GM19238 (cell line): ENCODE data around the gene MIOX.

Source experiments
- DNase-seq: peaks from one replicate; pipeline ENCODE4 v3.0.0; 2011; ENCODE audit warnings: low spot score; ENCODE audit not compliant: insufficient read length

The MIOX gene

DNA sequence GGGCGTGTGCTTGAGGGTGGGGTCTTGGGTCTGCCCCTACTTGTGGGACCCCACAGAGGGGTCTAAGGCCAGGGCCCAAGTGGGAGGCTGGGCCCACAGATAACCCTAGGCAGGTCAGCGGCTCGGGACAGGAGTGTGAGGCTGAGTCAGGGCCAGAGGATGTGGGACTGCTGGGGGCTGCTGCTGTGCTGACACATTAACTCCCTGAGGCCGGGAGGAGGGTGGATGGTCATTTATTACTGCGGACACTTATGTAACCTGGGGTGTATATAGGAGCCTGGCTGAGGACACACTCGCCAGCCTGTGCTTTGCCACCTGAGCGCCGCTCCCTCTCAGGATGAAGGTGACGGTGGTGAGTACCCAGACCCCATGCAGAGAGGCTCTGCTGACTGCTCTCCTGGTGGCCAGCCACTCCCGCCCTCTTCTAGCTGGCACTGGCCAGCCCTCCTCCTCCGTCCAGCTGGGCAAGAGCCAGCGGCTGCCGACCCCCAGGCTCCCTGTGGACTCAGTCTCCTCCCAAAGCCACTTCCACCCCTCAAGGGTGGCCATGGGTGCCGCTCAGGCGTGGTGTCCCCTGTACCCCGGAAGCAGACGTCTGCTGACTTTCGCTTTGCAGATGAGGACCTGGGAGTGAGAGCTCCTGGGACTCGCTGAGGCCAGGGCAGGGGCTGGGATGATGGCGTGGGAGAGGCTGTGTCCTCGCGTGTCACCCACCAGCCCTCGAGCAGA is at the start of gene MIOX:
Gene MIOX, plus strand, starts transcription at position 299 of the 729 bp plus-strand sequence. Its CDS starts 39 bp downstream, at position 338.
- no peak for DNase-seq

DNA sequence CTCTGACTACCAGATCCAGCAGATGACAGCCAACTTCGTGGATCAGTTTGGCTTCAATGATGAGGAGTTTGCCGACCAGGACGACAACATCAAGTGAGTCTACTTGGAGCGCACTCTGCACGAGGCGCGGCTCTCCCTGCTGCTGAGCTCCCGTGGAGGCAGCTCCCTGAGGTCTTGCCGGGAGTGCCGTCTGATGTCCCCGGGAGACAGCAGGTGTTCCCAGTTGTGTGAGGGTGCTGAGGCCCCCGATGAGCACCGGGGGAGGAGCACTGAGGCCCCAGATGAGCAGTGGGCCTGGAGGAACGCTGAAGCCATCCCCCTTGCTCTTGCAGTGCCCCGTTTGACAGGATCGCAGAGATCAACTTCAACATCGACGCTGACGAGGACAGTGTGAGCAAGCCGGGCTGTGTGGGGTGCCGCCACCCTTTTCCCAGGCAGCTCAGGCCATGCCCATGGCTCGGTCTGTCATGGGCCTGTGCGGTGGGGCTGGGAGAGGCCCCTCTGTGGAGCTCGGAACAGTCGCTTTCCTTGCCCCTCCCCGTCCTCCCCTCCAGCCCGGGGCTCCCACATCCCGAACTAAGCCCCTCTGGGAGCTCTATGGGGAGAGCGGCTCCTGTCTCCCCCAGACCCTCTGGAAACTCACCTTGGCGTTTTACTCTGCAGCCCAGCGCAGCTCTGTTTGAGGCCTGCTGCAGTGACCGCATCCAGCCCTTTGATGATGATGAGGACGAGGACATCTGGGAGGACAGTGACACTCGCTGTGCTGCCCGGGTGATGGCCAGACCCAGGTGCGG is 49.0 kb upstream of the MIOX start:
- no peak for DNase-seq

DNA sequence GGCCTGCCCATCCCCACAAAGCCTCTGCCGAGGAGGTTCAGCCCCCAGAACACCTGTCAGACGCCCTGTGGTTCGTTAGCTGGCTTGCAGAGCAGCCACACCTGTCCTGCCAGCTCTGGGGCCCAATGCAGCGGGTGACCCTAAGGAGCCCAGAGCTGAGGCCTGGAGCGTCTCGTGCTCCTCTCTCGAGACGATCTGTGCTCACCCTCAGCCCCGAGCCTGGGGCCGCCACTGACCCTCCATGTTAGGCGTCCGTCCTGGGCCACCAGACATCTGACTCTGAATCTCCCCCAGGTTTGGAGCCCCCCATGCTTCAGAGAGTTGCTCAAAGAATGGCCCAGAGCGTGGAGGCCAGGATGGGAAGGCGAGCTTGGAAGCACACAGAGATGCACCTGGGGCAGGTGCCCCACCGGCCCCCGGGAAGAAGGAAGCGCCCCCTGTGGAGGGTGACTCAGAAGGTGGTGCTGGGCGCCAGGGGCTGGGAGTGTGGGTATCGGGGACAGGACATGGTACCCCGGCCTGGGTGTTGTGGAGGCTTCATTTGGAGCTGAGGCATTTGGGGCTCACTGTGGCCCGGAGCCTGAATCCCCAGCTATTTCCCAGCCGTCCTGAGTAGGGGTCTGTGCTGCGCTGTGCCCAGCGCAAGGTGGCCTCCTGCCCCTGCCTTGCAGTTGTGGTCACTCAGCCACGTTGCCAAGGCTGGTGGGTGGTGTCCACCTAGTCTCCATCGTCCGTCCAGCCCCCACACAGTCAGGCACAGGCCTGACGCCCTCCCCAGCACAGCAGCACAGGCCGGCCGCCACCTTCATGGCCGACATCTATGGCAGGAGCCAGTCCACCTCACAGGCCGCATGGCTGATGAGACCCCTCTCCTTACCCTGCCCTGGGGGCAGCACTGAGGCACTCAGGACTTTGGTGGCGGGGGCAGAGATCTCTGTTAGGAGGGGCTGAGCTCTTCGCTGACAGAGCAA is 48.1 kb upstream of the MIOX start:
- DNase-seq, result no peak

DNA sequence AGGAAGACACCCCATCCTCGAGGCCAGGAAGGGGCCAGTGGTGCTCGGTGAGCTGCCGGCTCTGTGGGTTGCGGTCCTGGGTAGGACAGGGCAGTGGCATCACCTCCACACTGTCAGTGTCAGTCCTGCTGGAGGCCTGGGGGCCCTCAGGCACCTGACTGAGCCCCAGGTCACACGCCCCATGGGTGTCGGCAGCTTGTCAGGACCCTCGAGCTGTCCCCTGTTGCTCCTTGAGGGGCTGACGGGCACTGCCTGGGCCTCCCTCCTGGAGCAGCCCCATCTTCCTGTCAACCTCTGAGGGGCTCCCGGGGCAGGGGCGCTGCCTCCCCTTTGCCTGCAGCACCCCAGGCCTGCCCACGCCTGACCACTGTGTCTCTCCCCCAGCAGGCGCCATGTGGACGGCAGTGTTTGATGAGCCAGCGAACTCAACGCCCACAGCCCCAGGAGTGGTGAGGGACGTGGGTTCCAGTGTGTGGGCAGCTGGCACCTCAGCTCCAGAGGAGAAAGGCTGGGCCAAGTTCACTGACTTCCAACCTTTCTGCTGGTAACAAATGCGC is 47.3 kb upstream of the MIOX start:
- no peak for DNase-seq

DNA sequence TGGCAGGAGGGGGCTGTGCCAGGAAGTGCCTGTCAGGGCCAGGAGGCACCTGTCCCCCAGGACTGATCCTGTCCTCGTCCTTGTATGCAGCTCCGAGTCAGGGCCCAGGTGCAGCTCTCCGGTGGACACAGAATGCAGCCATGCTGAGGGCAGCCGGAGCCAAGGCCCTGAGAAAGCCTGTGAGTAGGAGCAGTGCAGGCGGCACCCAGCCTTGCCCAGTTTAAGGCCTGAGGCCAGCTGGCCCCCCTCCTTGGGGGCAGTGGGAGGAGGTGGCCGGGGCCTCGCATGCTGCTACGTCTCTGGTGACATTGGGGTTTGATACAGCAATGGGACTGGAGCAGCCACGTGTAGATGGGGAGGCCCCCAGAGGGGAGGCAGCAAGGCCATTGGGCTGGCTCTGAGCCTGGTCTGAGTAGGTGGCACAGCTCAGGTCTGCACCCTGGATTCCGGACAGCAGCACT is 46.8 kb upstream of the MIOX start:
- no peak for DNase-seq

DNA sequence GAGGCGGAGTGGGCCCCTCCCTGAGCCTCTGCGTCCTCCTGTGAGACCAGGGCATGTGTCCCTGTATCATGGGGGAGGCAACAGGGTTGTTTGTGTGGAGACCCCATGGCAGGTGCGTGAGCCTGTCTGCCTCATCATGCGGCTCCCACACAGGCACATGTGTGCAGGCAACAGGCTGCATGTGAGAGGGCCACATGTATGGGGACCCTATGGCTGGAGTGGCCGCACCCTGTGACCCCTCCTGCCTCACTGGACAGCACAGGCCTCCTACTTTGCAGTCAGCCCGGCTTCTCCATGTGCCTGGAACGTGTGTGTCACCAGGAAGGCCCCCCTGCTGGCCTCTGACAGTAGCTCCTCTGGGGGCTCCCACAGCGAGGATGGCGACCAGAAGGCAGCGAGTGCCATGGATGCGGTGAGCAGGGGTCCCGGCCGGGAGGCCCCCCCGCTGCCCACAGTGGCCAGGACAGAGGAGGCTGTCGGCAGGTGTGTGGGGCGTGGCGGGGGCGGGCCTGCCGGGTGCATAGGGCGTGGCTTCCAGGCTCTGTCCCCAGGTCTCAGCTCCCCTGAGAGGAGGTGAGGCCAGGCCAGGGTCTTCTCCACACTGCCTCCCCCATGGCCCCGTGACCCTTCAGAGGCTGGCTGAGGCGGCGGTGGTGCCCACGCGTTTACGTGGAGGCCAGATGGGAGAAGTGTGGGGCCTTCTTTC is 46.0 kb upstream of the MIOX start:
- no peak for DNase-seq

DNA sequence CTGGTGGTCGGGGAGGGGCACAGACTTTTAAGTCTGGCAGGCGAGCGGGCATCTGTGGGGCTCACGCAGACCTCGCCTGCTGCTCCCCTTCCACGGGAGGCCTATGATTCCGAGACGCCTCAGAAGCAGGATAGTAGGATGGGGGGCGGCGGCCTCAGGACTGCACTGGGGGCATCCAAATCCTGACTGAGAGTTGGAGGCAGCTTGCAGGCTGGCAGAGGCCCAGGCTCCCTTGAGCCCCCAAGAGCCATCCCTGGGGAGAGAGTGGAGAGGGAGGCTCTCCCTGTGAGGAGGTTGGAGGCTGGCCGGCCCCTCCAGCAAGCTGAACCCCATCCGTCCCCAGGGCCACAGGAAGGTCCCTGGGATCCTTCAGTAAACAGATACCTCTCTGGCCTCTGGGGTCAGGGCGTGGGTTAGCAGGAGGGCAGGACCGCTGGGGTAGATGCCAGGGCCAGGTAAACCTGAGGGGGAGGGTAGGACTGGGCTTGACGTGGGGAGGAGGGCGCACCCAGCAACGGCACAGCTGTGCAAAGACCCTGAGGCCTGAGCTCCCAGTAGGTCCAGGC is 45.1 kb upstream of the MIOX start:
- DNase-seq, result no peak

DNA sequence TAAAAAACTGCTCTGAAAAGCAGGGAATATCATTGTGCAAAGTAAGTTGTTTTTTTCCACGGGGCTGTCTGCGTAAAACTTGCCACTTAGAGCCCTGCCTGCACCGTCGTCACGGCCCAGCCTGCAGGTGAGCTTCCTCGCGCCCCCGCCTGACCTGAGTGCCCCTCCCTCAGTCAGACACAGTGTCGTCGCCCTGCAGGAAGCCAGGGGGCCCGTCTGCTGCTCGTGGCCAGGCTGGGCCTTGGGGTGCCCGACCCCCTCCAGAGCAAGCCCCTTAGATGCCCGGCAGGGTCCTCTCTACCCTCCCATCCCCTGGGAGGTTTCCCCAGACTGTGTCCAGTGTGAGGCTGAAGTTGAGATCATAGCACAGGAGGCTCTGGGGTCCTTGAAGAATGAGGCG is 43.5 kb upstream of the MIOX start:
- DNase-seq, result no peak

DNA sequence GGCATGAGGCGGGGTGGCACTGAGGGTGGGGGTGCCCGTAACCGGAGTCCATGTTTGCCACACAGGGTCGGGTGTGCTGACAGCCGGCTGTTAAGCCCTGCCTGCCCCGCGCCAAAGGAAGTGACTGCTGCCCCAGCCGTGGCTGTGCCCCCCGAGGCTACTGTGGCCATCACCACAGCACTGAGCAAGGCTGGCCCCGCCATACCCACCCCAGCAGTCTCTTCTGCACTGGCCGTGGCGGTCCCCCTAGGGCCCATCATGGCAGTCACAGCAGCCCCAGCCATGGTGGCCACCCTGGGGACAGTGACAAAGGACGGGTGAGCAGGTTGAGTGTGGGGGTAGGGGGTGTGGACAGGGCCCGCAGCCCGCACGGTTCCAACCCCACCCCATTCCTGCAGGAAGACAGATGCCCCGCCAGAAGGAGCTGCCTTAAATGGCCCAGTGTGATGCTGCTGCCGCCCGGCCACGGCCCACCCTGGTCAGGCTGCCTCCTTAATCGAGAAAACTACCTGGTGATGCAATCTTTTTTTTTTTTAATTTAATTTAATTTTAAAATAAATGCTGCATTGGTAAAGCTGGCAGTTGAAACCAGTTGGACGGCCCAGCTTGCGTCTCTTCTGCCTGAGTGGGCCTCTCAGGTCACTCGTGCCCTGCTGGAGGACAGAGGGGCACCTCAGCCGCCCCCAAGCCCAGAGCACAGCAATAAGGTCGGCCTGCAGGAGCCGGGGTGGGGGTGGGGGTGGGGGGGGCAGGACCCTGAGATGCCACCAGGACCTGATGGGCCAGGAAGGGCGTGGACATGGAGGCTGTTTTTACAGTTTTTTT is 42.6 kb upstream of the MIOX start:
- no peak for DNase-seq

DNA sequence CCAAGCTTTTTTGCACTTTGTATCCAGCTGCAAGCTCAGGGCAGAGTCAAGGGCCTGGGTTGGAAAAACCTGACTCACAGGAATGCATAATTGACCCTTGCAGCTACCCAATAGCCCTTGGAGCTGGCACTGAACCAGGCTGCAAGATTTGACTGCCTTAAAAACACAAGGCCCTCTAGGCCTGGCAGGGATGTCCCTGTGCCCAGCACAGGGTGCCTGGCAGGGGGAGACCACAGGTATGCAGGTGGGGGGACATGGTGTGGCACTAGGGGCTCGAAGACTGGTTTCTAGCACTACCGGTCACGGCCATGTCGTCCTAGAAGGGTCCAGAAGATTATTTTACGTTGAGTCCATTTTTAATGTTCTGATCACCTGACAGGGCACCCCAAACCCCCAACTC is 42.0 kb upstream of the MIOX start:
- no peak for DNase-seq

DNA sequence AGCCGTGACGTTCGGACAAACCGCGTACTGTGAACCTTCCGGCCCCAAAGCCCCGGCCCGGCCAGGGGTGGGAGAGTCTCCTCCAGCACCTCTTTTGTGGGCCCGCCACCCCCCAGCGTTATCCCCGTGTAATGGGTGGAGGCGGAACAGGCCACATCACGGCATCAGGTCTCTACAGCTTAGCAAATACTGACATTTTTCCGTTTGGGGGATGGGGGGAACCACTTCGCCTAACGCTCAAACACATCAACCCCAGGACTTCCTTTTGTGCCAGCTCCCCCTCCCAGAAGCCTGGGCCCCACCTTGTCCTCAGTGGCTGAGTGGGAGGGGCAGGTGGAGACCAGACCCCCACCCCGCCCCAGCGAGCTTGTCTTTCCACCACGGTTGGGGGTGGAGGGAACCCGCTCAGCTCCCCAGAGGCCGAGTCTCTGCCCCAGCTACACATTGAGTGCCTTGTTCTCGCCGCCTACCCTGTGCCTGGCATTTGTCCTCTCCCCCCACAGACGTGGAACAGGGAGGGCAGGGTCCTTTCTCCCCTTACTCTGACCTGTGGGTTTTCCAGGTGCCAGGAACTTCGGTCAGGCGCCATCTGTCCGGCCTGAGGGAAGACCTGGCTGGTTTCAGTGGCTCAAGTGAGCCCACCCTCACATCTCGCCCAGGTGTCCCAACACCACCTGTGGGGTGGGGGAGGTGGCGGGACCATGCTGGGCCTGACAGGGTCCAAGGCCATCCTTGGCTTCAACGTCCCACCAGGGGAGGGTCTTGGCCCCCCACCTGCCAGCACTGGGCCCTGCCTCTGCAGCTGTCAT is 41.4 kb upstream of the MIOX start:
- no peak for DNase-seq

DNA sequence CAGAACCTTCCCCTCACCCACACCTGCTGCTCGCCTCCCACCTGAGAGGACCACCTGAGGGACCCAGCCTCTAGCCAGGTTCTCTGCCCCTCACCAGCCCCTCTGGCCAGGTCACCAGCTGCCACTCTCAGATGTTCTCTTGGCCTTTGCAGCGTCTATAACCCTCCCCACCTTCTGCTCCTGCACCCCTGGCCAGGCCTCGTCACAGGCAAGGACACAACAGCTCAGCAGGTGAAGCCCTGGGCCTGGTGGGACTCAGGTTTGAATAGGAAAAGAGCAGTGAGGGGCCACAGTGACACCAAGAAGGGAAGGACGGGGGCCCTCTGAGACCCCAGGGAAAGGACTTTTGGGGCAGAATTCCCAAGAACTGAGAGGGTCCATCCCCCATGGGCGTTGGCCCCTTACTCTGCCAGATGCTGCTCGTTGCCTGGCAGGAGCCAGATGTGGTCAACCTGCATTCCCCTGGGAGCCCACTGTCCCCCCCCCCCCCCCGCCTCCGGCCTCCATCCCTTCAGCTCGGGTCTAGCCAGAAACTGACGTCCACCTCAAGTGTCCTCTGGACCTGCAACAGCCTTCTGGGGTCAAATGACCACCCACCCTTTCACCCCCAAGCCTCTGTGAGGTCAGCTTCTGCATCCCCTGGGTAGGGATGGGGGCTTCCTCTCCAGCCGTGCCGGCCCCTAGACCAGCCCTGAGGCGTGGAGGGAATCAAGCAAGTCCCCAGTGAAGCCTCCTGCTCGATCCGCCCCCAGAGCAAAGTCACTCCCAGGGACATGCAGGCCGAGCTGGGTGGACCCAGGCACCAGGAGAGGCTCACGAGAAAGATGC is 40.6 kb upstream of the MIOX start:
- DNase-seq, result no peak

DNA sequence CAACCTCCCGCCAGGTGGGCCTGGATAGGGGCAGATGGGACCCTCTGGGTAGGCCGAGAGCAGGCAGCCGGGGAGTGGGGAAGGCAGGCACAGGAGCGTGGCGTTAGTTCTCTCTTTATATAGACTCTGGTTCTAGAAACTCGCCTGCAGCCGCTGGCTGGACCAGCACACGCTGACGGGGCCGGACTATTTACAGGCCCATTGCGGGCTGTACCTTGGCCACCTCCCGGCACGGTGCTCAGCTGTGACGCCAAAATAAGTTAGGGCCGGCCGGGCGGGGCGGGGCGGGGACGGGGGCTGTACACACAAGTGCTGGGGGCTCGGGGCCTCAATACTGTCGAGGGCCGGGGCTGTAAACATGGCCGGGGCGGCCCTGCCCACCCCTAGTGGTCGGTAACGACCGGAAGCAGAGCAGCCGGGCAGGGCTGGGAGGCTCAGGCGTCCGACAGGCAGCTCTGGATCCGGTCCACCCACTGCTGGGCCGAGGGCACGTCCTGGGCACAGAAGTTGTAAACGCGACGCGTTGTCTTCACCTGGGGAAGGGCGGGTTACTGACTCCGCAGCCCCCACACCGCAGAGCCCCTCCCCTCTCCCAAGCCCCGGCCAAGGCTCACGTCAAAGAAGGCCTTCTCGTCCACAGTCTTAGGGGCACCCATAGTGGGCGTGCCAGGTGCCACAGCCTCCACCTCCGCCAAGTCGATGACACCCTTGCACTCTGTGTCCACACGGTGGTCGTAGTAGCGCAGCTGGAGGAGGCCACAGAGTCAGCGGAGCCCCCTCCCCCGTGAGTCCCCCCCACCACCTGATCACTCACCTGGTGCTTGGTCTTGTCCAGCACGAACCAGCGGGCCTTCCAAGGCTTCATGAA is 39.7 kb upstream of the MIOX start:
- no peak for DNase-seq

DNA sequence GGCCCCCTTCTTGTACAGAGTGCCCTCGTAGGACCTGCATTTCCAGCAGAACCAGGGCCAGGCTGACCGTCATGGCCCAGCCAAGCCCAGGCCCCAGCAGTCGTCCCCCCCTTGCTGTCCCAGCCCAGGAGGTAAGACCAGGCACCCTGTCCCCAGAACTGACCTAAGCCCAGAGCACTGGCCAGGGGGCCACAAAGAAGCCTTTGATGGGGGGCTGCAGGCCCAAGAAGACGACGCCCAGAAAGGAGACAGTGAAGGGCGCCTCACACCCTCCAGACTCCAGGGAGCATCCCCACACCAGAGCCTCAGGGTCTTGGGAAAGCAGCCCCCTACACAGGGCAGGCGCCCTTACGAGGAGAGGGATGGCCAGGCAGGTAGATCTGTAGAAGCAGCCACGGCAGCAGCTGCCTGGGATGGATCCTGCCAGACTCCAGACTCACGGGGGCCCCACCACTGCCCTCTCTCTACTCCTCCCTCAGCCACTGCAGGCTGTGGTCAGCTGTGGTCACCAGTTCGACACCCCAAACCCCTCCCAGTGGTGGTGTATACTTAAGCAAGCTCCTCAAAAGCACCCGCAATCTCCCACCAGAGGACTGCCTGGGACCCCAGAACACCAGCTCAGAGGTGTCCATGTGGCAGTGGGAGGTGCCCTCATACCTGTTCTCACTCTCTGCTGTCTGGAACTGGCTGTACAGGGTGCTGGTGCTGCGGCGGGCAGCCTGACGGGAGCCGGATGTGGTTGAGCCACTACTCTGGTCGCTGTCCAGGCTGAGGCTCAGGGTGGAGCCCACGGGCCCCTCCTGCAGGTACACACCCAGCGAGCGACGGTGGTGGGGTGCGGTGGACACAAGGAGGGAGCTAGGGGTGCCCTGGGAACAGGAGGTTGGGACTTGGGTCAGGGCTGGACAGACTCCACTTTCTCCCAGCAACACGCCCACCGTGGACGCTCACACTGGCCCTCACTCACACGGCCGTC is 38.8 kb upstream of the MIOX start:
- DNase-seq, result no peak

DNA sequence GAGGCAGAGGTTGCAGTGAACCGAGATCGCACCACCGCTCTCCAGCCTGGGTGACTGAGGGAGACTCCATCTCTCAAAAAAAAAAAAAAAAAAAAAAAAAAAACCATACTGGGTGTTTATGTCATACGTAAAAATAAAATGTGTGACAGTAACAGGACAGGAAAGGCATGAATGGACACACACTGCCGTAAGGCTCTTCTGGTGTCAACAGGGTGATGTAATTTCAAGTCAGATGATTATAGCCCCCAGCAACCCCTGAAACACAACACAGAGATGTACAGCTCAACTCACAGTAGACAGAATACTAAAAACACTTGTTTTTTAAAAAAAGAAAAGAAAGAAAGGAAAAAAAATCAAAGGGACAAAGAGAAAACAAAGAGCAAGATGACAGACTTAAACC is 34.0 kb upstream of the MIOX start:
- DNase-seq, result no peak
